HL-60/S4 treated with retinoic acid at 250 ng/mL for 4 days and 3 days (cell line): ENCODE data around the gene PTPRD.
"Not testable (repeated sequence)": the region's sequence is repeated elsewhere in the genome, so short reads cannot be mapped to it uniquely, and the experiment has no call there.

Source experiments
- in situ Hi-C: fragments of 300-500 bp; cut with MboI; formaldehyde crosslinking; loops from 2 replicates; pipeline ENCODE4 v1.7.0; 2022; ENCODE audit warnings: low sequenced_read_pairs

PTPRD gene

GRCh38 chr9:9412241-9412640 lies 1200.6 kb downstream of the PTPRD start:
- in situ Hi-C loops, result no loop called here

- in situ Hi-C loops, result no loop called here
Observed at GRCh38 chr9:9410736-9411135, 1202.1 kb downstream of the PTPRD start.

- in situ Hi-C loops, result no loop called here
Observed at GRCh38 chr9:9399982-9400381, 1212.8 kb downstream of the PTPRD start.

GRCh38 chr9:9396518-9396917 lies 1216.3 kb downstream of the PTPRD start:
- in situ Hi-C loops, result no loop called here

GRCh38 chr9:9395539-9395938 lies 1217.3 kb downstream of the PTPRD start:
- in situ Hi-C loops, result no loop called here

- in situ Hi-C loops, result no loop called here
Observed at GRCh38 chr9:9392755-9393154, 1220.0 kb downstream of the PTPRD start.

GRCh38 chr9:9389904-9390303 lies 1222.9 kb downstream of the PTPRD start:
- in situ Hi-C loops, result no loop called here

GRCh38 chr9:9387511-9388115 lies 1225.2 kb downstream of the PTPRD start:
- in situ Hi-C loops, result no loop called here

GRCh38 chr9:9362332-9362731 lies 1250.5 kb downstream of the PTPRD start:
- in situ Hi-C loops, result no loop called here

- in situ Hi-C loops, result no loop called here
Observed at GRCh38 chr9:9352877-9353481, 1259.8 kb downstream of the PTPRD start.

GRCh38 chr9:9341203-9341602 lies 1271.6 kb downstream of the PTPRD start:
- in situ Hi-C loops, result no loop called here

GRCh38 chr9:9337129-9337528 lies 1275.7 kb downstream of the PTPRD start:
- in situ Hi-C loops, result no loop called here

GRCh38 chr9:9326749-9327148 lies 1286.1 kb downstream of the PTPRD start:
- in situ Hi-C loops, result no loop called here

- in situ Hi-C loops, result no loop called here
Observed at GRCh38 chr9:9319007-9319406, 1293.8 kb downstream of the PTPRD start.

- in situ Hi-C loops, result not testable (repeated sequence)
Observed at GRCh38 chr9:9310743-9311142, 1302.1 kb downstream of the PTPRD start.

- in situ Hi-C loops, result no loop called here
Observed at GRCh38 chr9:9305600-9305999, 1307.2 kb downstream of the PTPRD start.

- in situ Hi-C loops, result no loop called here
Observed at GRCh38 chr9:9299134-9299533, 1313.7 kb downstream of the PTPRD start.

- in situ Hi-C loops, result no loop called here
Observed at GRCh38 chr9:9286001-9286400, 1326.8 kb downstream of the PTPRD start.

GRCh38 chr9:9284201-9284600 lies 1328.6 kb downstream of the PTPRD start:
- in situ Hi-C loops, result no loop called here

GRCh38 chr9:9283159-9283986 lies 1329.4 kb downstream of the PTPRD start:
- in situ Hi-C loops, result no loop called here

- in situ Hi-C loops, result no loop called here
Observed at GRCh38 chr9:9275601-9276000, 1337.2 kb downstream of the PTPRD start.

- in situ Hi-C loops, result no loop called here
Observed at GRCh38 chr9:9257999-9258498, 1354.8 kb downstream of the PTPRD start.
